HCT116 (cell line): ENCODE measurements around the gene BAZ1B. TPM values are rescaled to one million over a fixed set of nuclear protein-coding genes. Genes with fewer than 3 reads are reported as not detected.

Experiments used
- ATAC-seq: fragments of 200-7000 bp; cut with Tn5 transposase; 2 replicates; pipeline ENCODE4 v1.9.1; 2020; ENCODE audit warnings: mild to moderate bottlenecking, moderate library complexity
- BruUV-seq: library from RNA; stranded (reverse); fragments of 400-500 nt; replicated peaks from 2 replicates; lab custom pipeline; 2021; lab: Mats Ljungman, UMichigan
- CTCF ChIA-PET: fragments of 300-600 bp; sonication (Branson Sonifier 250); formaldehyde crosslinking; loops from one replicate; lab custom pipeline; 2021; ENCODE audit warnings: antibody characterized with exemption; lab: Charles Lee
- POLR2A ChIA-PET: fragments of 300-600, 350-600 bp; sonication (Branson Sonifier 250); formaldehyde crosslinking; loops from one replicate; lab custom pipeline; 2021; ENCODE audit warnings: antibody characterized with exemption; lab: Charles Lee
- RAD21 ChIA-PET, 2 experiments: fragments of 300-600 bp; sonication (Branson Sonifier 250); formaldehyde crosslinking; loops; one replicate each; lab custom pipeline; 2023; ENCODE audit warnings: low total read pairs in 2 of 2; ENCODE audit not compliant: uncharacterized antibody in 2 of 2, unreplicated experiment in 2 of 2, low non-redundant PET in 1 of 2; lab: Charles Lee
- DNase-seq: peaks from one replicate; pipeline ENCODE4 v3.0.0-alpha.2; 2010; ENCODE audit warnings: low read depth, low spot score
- H2AFZ ChIP-seq: fragments of 200-600 bp; shearing (Covaris generic), sonication (generic); 2 replicates; pipeline ENCODE4 v1.6.1; 2017; ENCODE audit warnings: low read depth, mixed run types, mixed read lengths, antibody characterized with exemption, low read length; ENCODE audit not compliant: poor library complexity, severe bottlenecking
- H3K27ac ChIP-seq: 2 replicates; pipeline ENCODE4 v1.5.1; 2012; ENCODE audit warnings: low read depth, low read length
- H3K27me3 ChIP-seq: fragments of 200-600 bp; sonication (generic); 2 replicates; pipeline ENCODE4 v1.6.1; 2016; ENCODE audit warnings: mixed run types, low read length, mixed read lengths; ENCODE audit not compliant: insufficient read depth
- H3K36me3 ChIP-seq, 2 experiments: fragments of 200-500 bp in 1 of 2; fragments of 200-600 bp in 1 of 2; sonication (Bioruptor generic) in 1 of 2; sonication (generic) in 1 of 2; 2 replicates each; pipeline versions ENCODE4 v1.5.1 to v1.6.1; 2014 to 2016; ENCODE audit warnings: low read length in 2 of 2, inconsistent platforms in 1 of 2, mixed read lengths in 1 of 2, mixed run types in 1 of 2; ENCODE audit not compliant: insufficient read depth in 2 of 2, control insufficient read depth in 1 of 2
- H3K4me1 ChIP-seq, 2 experiments: fragments of 200-600 bp in 1 of 2; sonication (generic) in 1 of 2; 2 replicates each; pipeline versions ENCODE4 v1.5.1 to v1.6.1; 2012 to 2017; ENCODE audit warnings: low read length in 2 of 2, inconsistent platforms in 1 of 2, mild to moderate bottlenecking in 1 of 2, mixed read lengths in 1 of 2, mixed run types in 1 of 2, moderate library complexity in 1 of 2; ENCODE audit not compliant: insufficient read depth in 2 of 2, control insufficient read depth in 1 of 2
- H3K4me2 ChIP-seq: fragments of 200-600 bp; sonication (generic); 2 replicates; pipeline ENCODE4 v1.6.1; 2017; ENCODE audit warnings: mixed run types, low read length, mixed read lengths
- H3K4me3 ChIP-seq, 2 experiments: fragments of 200-600 bp in 1 of 2; sonication (generic) in 1 of 2; replicated peaks in 1 of 2; 2 replicates each; pipeline ENCODE4 v1.5.1; 2011 to 2016; ENCODE audit warnings: low read length in 2 of 2, control low read depth in 1 of 2, low read depth in 1 of 2, mild to moderate bottlenecking in 1 of 2, mixed read lengths in 1 of 2, mixed run types in 1 of 2
- H3K79me2 ChIP-seq: fragments of 200-600 bp; sonication (generic); 2 replicates; pipeline ENCODE4 v1.6.1; 2017; ENCODE audit warnings: mild to moderate bottlenecking, mixed run types, low read length, moderate library complexity, mixed read lengths; ENCODE audit not compliant: insufficient read depth
- H3K9ac ChIP-seq: fragments of 200-600 bp; sonication (generic); 2 replicates; pipeline ENCODE4 v1.6.1; 2016; ENCODE audit warnings: low read length, mixed read lengths
- H3K9me2 ChIP-seq: fragments of 200-600 bp; sonication (generic), shearing (Covaris generic); 2 replicates; pipeline ENCODE4 v1.6.1; 2017; ENCODE audit warnings: mixed run types, mild to moderate bottlenecking, moderate library complexity; ENCODE audit not compliant: insufficient read depth
- H3K9me3 ChIP-seq, 2 experiments: fragments of 200-500 bp in 1 of 2; fragments of 200-600 bp in 1 of 2; sonication (Bioruptor generic) in 1 of 2; sonication (generic) in 1 of 2; 2 replicates each; pipeline ENCODE4 v1.6.1; 2014 to 2017; ENCODE audit warnings: low read length in 2 of 2, mixed read lengths in 2 of 2, inconsistent platforms in 1 of 2, low read depth in 1 of 2, mild to moderate bottlenecking in 1 of 2, mixed run types in 1 of 2, moderate library complexity in 1 of 2; ENCODE audit not compliant: control insufficient read depth in 1 of 2, insufficient read depth in 1 of 2
- H4K20me1 ChIP-seq: fragments of 200-600 bp; sonication (generic), shearing (Covaris generic); 2 replicates; pipeline ENCODE4 v1.6.1; 2017; ENCODE audit warnings: mixed run types, mild to moderate bottlenecking, moderate library complexity; ENCODE audit not compliant: insufficient read depth
- CBX3 ChIP-seq: IDR thresholded peaks from 2 replicates; pipeline ENCODE4 v1.6.1; 2012; ENCODE audit warnings: low read depth
- CEBPB ChIP-seq: IDR thresholded peaks from 2 replicates; pipeline ENCODE4 v1.6.1; 2012; ENCODE audit warnings: low read depth
- EGR1 ChIP-seq: IDR thresholded peaks from 2 replicates; pipeline ENCODE4 v1.6.1; 2012; ENCODE audit warnings: low read depth
- ELF1 ChIP-seq: IDR thresholded peaks from 2 replicates; pipeline ENCODE4 v1.6.1; 2012; ENCODE audit warnings: low read depth, borderline replicate concordance
- FOSL1 ChIP-seq: IDR thresholded peaks from 2 replicates; pipeline ENCODE4 v1.6.1; 2012; ENCODE audit warnings: low read depth
- POLR2AphosphoS5 ChIP-seq: IDR thresholded peaks from 2 replicates; pipeline ENCODE4 v1.6.1; 2011; ENCODE audit warnings: mild to moderate bottlenecking, low read depth, low read length, moderate library complexity
- SP1 ChIP-seq: IDR thresholded peaks from 2 replicates; pipeline ENCODE4 v1.6.1; 2012; ENCODE audit warnings: low read depth
- TCF7L2 ChIP-seq: IDR thresholded peaks from 2 replicates; pipeline ENCODE4 v1.7.0; 2011; ENCODE audit warnings: borderline replicate concordance, inconsistent platforms; ENCODE audit not compliant: insufficient read depth, insufficient read length; ENCODE audit errors: extremely low read depth
- ZFX ChIP-seq: fragments of 450-650 bp; IDR thresholded peaks from 2 replicates; pipeline ENCODE4 v1.6.1; 2017
- intact Hi-C: fragments of 100-400 bp; cut with micrococcal nuclease; formaldehyde crosslinking; loops from 2 replicates; pipeline ENCODE4 v1.10.0; 2022
- total RNA-seq: library from RNA; stranded (reverse); gene quantifications from one replicate; pipeline ENCODE4 v1.2.1, GENCODE V29; 2021; ENCODE audit not compliant: unreplicated experiment
- TF ChIP-seq, protein P1 (sequence below): IDR thresholded peaks from 2 replicates; pipeline ENCODE4 v1.6.1; 2012; ENCODE audit warnings: low read depth
- TF ChIP-seq, protein P2 (sequence below): IDR thresholded peaks from 2 replicates; pipeline ENCODE4 v1.6.1; 2012
- TF ChIP-seq, protein P3 (sequence below): IDR thresholded peaks from 2 replicates; pipeline ENCODE4 v1.6.1; 2012

The BAZ1B gene
- total RNA-seq, 1 experiment from 2014 or later, result 81.1 TPM

DNA sequence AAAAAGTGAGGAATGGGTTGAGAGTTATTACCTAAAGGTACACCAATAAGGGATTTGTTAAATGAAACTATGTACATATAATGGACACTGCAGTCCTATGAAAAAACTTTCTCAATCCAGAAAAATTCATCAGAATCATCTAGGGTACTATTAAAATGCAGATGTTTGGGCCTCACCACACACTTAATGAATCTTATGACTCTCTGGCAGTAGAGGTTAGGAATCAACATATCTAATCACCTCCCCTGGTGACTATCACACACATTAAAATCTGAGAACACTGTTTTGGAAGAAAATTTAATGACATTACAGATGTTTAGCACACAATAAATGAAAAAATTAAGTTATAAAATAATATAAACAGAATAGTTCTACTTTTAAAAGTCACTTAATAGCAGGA, 32.1 kb downstream of the BAZ1B start (continued):
- TF ChIP-seq, protein P1, sequence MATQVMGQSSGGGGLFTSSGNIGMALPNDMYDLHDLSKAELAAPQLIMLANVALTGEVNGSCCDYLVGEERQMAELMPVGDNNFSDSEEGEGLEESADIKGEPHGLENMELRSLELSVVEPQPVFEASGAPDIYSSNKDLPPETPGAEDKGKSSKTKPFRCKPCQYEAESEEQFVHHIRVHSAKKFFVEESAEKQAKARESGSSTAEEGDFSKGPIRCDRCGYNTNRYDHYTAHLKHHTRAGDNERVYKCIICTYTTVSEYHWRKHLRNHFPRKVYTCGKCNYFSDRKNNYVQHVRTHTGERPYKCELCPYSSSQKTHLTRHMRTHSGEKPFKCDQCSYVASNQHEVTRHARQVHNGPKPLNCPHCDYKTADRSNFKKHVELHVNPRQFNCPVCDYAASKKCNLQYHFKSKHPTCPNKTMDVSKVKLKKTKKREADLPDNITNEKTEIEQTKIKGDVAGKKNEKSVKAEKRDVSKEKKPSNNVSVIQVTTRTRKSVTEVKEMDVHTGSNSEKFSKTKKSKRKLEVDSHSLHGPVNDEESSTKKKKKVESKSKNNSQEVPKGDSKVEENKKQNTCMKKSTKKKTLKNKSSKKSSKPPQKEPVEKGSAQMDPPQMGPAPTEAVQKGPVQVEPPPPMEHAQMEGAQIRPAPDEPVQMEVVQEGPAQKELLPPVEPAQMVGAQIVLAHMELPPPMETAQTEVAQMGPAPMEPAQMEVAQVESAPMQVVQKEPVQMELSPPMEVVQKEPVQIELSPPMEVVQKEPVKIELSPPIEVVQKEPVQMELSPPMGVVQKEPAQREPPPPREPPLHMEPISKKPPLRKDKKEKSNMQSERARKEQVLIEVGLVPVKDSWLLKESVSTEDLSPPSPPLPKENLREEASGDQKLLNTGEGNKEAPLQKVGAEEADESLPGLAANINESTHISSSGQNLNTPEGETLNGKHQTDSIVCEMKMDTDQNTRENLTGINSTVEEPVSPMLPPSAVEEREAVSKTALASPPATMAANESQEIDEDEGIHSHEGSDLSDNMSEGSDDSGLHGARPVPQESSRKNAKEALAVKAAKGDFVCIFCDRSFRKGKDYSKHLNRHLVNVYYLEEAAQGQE, result no peak
- no peak for TF ChIP-seq FOSL1
- TF ChIP-seq SP1, result no peak
- TF ChIP-seq ELF1, result no peak

DNA sequence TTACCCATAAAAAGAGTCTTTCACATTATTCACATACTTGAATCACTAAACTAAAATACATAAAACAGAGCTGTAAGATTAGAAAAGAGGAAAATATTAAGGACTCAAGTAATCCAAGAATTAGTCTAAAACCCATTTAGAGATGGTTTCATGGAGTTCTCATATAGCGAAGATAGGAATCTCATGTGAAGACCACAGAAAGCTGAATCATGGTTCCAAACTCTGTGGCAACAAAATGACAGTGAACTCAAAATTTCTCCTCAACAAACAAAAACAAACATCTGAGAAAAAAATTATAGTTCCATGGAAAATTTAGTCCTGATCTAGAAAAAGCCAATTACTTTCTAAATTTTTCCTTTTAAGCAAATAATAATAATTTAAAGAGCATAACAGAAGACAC, 34.6 kb downstream of the BAZ1B start:
- DNase-seq (no peak), ATAC-seq (no peak)
- H4K20me1 ChIP-seq, result peaks cover 17% of the 10 kb centered on the region
- no peak overlapping the region for H3K4me2 ChIP-seq
- intact Hi-C loops, result no loop called here
- H3K27ac ChIP-seq, result no peak overlapping the region
- H3K9me3 ChIP-seq, result no peaks in the 10 kb centered on the region
- H3K79me2 ChIP-seq, result peaks cover 95% of the 10 kb centered on the region
- H3K36me3 ChIP-seq, result peaks cover 55 to 61% of the 10 kb centered on the region in 2 experiments
- TF ChIP-seq CBX3, result no peak
- TF ChIP-seq ELF1, result no peak
- TF ChIP-seq ZFX, result no peak
- TF ChIP-seq, protein P2, sequence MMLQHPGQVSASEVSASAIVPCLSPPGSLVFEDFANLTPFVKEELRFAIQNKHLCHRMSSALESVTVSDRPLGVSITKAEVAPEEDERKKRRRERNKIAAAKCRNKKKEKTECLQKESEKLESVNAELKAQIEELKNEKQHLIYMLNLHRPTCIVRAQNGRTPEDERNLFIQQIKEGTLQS, result no peak
- TF ChIP-seq EGR1, result no peak
- no peak for TF ChIP-seq POLR2AphosphoS5
- TF ChIP-seq CEBPB, result no peak
- no peak for TF ChIP-seq TCF7L2
- TF ChIP-seq, protein P3, sequence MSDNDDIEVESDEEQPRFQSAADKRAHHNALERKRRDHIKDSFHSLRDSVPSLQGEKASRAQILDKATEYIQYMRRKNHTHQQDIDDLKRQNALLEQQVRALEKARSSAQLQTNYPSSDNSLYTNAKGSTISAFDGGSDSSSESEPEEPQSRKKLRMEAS, result no peak
- TF ChIP-seq, protein P1, result no peak
- CTCF ChIA-PET, result no interaction called here
- no peak overlapping the region for H3K9ac ChIP-seq
- no peaks in the 10 kb centered on the region for H3K9me2 ChIP-seq
- no peak overlapping the region for H2AFZ ChIP-seq
- no peak overlapping the region for H3K4me3 ChIP-seq
- BruUV-seq, result no TSS peak
- H3K4me1 ChIP-seq, result no peaks in the 10 kb centered on the region
- RAD21 ChIA-PET, result no interaction called here
- POLR2A ChIA-PET, result interaction anchor here (1.0 kb wide), 1 partner anchor 15 kb away, joined by 3 read pairs; no protein-coding TSS in a partner anchor
- H3K27me3 ChIP-seq, result no peaks in the 10 kb centered on the region
